Measurements from ENCODE around the gene SCYL2. TPM values are rescaled to one million over a fixed set of nuclear protein-coding genes. Genes with fewer than 3 reads are reported as not detected.

Gene SCYL2, protein sequence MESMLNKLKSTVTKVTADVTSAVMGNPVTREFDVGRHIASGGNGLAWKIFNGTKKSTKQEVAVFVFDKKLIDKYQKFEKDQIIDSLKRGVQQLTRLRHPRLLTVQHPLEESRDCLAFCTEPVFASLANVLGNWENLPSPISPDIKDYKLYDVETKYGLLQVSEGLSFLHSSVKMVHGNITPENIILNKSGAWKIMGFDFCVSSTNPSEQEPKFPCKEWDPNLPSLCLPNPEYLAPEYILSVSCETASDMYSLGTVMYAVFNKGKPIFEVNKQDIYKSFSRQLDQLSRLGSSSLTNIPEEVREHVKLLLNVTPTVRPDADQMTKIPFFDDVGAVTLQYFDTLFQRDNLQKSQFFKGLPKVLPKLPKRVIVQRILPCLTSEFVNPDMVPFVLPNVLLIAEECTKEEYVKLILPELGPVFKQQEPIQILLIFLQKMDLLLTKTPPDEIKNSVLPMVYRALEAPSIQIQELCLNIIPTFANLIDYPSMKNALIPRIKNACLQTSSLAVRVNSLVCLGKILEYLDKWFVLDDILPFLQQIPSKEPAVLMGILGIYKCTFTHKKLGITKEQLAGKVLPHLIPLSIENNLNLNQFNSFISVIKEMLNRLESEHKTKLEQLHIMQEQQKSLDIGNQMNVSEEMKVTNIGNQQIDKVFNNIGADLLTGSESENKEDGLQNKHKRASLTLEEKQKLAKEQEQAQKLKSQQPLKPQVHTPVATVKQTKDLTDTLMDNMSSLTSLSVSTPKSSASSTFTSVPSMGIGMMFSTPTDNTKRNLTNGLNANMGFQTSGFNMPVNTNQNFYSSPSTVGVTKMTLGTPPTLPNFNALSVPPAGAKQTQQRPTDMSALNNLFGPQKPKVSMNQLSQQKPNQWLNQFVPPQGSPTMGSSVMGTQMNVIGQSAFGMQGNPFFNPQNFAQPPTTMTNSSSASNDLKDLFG
- 33.7 and 61.3 TPM in 2 replicates for total RNA-seq

DNA sequence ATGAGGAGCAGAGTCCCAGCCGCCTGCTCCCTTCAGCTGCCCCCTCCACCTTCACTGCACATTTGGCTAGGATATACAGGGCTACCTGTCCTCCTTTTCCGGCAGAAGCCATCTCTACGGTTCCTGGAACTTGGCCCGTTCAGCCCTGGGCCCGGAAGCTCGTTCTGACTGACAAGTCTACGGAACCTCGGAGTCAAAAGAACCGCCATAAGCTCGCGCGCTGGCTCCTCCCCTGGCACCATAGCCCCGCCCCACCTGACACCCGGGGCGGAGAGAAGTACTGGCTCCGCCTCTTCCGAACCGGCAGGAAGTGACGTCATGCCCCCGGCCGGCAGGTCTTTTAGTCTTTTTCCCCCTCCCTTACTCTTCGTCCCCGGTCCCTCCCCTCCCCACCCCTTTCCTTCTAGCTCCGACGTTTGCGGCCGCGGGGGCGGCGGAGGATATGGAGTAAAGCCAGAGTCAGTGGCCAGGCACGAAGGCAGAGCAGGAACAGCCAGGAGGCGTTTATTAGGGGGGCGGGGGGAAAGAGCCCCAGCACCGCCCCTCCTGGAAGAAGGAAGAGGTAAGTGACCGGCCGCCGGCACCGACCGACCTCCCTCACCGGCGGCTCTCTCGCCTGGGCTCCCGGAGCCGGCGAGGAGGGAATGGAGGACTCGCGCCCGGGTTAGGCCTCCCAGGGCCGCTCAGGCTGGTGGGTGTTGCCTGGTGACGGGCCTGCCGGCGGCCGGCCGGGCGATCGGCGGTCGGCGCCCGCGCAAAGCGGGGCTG, at the start of gene SCYL2, which contains the start of gene DEPDC4:
Gene SCYL2, plus strand, starts transcription at position 343 of the 768 bp plus-strand sequence. CDS start 15,794 bp downstream, outside the sequence.
Gene DEPDC4, minus strand, starts transcription at position 245 of the 768 bp plus-strand sequence. Its CDS starts 3 bp downstream, at position 242.

DNA sequence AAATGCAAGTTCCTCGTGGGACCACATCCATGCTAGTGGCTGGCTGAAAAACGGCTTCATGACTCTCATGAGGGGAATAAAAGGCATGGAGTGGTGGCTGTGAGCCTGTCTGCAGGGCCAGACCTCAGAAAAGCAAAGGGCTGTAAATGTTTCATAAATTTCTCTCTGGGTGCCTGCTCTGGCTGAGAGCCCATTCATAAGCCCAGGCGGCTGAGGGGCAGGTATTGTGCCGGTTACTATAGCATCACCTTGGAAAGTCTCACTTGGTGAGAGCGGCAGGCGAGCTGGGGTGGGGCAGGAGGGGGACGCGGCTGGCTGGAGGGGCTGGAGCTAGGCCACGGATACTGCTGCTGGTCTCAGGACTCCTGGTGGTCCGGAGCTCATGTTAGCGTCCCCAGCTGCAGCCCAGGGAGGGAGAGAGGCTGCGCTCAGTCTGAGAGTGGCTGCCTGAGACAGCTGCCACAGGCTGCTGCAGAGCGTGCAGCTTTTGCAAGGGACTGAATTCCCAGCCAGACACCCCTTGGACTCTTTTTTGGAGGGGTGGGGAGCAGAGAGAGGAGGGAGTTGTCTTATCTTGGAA, 89.8 kb downstream of the SCYL2 start, which contains the start of gene SLC17A8:
Gene SLC17A8, plus strand, starts transcription at position 431 of the 580 bp plus-strand sequence. CDS start 318 bp downstream, outside the sequence.

Small RNA genes within 50 kb of the gene (small RNA-seq; reads per million reads assigned to genes)
- gene RF00019 (ENCODE audit: low replicate concordance) = not detected

Other genes with a start within 250 kb of the SCYL2 start
- 30.2 and 46.5 TPM in 2 replicates for gene BLTP3B, start 124.3 kb upstream of the SCYL2 start, total RNA-seq
- gene ACTR6, start 66.4 kb upstream of the SCYL2 start, total RNA-seq = 13.3 and 20.3 TPM in 2 replicates
- gene DEPDC4, start 98 bp upstream of the SCYL2 start, total RNA-seq = 1.1 and 2.4 TPM in 2 replicates
- gene SLC17A8, start 89.9 kb downstream of the SCYL2 start, total RNA-seq = not detected in 2 replicates
- not detected in 2 replicates for gene NR1H4, start 206.7 kb downstream of the SCYL2 start, total RNA-seq

Data from placental pericyte (primary cell).